Omental fat pad (tissue), 4 donors: ENCODE measurements around the gene CDK18. TPM values are rescaled to one million over a fixed set of nuclear protein-coding genes. Genes with fewer than 3 reads are reported as not detected.
A peak's percentile ranks its signal among the peaks of the same experiment; 100 is the strongest.
"Not testable (repeated sequence)": the region's sequence is repeated elsewhere in the genome, so short reads cannot be mapped to it uniquely, and the experiment has no call there.

Experiments used
- ATAC-seq: fragments of 150-250 bp; one replicate; pipeline ENCODE4 v1.9.1; 2016; ENCODE audit warnings: mild to moderate bottlenecking, moderate library complexity; ENCODE audit not compliant: low FRiP score
- DNase-seq: peaks from one replicate; pipeline ENCODE4 v3.0.0-alpha.2; 2019; ENCODE audit warnings: low spot score
- total RNA-seq, 4 donors: library from RNA; depleted of rRNA; stranded (reverse); fragments of >200 nt; gene quantifications; one replicate each; pipeline ENCODE4 v1.1.0, GENCODE V29; 2016
- TF ChIP-seq, protein P1 (sequence below), 3 donors: fragments of 450-650 bp; IDR thresholded peaks; one replicate each; pipeline ENCODE4 v1.5.1; 2016 to 2017; ENCODE audit warnings: antibody characterized with exemption in 3 of 3, mild to moderate bottlenecking in 3 of 3, moderate library complexity in 2 of 3

Gene CDK18
- total RNA-seq, 4 donors from 2014 or later, result 2.8 to 9.0 (median 5.3) TPM

DNA sequence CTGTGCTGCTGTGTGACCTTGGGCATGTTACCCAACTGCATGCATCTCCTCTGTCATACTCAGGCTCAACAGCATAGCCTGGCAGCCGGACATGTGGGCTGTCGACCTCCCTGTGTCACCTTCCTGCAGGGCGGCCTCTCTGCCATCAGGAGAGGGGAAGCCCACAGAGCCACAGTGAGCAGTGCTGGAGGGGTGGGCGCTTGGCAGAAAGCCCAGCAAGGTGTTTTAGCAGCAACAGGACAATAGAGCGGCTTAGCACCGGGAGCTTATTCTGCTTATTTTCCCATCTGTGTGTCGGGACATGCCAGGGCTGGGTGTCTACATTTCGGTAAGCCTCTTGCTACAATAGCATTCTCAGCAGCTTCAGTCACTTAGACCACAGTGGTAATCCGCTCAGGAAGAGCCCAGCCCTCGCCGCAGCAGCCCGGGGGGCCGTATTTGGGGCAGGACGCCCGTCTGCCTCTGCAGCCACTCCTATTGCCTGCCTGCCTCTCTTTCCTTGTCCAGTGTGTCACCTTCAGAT is 22.8 kb upstream of the CDK18 start:
- TF ChIP-seq, protein P1, sequence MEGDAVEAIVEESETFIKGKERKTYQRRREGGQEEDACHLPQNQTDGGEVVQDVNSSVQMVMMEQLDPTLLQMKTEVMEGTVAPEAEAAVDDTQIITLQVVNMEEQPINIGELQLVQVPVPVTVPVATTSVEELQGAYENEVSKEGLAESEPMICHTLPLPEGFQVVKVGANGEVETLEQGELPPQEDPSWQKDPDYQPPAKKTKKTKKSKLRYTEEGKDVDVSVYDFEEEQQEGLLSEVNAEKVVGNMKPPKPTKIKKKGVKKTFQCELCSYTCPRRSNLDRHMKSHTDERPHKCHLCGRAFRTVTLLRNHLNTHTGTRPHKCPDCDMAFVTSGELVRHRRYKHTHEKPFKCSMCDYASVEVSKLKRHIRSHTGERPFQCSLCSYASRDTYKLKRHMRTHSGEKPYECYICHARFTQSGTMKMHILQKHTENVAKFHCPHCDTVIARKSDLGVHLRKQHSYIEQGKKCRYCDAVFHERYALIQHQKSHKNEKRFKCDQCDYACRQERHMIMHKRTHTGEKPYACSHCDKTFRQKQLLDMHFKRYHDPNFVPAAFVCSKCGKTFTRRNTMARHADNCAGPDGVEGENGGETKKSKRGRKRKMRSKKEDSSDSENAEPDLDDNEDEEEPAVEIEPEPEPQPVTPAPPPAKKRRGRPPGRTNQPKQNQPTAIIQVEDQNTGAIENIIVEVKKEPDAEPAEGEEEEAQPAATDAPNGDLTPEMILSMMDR (IDR thresholded peaks at IDR 0.05), result no peak
- DNase-seq (no peak), ATAC-seq (no peak)

DNA sequence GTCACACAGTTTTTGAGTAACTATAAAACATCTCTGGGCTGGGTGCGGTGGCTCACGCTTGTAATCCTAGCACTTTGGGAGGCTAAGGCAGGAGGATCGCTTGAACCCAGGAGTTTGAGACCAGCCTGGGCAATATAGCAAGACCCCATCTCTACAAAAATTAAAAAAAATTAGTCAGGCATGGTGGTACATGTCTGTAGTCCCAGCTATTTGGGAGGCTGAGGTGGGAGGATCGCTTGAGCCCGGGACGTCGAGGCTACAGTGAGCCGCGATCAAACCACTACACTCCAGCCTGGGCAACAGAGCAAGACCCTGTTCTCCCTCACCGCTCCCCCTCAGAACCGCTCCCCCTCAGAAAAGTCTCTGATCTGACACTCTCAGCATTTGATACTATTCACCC is 21.9 kb upstream of the CDK18 start:
- not testable (repeated sequence) for DNase-seq

DNA sequence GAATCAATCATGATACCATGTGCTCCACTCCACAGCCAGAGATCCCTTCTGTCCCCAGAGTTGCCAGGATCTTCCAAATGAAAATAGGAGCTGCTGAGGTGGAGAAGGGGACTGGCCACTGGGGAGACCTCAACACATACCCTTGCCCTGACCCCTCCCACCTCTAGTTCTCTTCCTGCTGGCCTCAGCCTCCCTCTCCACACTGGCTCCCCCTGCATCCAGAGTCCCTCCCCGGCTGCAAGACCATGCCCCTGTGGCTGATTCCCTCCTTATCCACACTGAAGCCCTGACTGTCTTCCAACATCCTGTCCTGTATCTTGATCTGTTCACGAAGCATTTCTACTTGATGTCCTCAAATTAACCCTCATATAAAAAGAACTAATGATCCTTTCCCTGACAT is 21.1 kb upstream of the CDK18 start:
- no peak for DNase-seq
- no peak for ATAC-seq
- TF ChIP-seq, protein P1 (IDR thresholded peaks at IDR 0.05), result no peak

More for the DNA sequence above, 21.9 kb upstream of the CDK18 start:
- ATAC-seq, result not testable (repeated sequence)

DNA sequence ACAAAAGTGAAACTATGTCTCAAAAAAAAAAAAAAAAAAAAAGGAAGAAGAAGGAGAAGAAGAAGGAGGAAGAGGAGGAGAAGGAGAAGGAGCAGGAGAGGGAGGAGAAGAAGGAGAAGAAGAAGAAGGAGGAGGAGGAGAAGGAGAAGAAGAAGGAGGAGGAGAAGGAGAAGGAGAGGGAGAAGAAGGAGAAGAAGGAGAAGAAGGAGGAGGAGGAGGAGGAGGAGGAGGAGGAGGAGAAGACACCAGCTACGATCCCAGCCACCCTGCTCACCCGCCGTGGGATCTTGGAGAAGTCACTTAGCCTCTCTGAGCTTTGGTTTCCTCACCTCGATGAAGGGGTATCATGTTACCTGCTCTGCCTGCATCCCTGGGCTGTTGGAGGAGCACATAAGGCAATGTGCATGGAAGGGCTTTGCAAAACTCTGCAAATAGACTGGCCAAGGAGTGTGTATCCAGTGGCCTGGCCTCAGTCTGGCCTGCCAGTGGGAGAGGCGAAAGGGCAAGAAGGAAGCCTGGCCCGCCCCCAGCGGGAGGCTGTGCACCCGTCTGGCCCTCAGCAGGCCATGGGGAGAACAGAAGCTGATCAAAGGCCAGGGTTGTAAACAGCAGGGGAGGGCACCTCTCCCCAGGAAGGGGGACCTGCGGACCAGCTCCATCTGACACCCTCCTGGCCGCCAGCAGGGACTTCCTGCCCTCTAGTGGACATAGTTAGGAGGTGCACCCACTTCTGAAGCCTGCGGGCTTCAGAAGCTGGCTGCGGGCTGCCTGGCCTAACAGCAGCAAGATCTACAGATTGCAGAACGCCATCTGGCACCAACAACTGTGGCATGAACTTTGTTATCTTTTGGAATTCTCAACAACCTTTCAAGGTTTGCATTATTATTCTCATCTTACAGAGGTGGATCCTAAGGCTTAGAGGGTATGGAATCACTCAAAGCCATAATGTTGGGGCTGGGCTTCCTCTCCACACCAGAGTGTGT is 19.2 kb upstream of the CDK18 start:
- DNase-seq, result no peak
- peak; percentile 71 for ATAC-seq
- TF ChIP-seq, protein P1 (IDR thresholded peaks at IDR 0.05), result peak in 2 of 3 donors; percentile 50 to 76

DNA sequence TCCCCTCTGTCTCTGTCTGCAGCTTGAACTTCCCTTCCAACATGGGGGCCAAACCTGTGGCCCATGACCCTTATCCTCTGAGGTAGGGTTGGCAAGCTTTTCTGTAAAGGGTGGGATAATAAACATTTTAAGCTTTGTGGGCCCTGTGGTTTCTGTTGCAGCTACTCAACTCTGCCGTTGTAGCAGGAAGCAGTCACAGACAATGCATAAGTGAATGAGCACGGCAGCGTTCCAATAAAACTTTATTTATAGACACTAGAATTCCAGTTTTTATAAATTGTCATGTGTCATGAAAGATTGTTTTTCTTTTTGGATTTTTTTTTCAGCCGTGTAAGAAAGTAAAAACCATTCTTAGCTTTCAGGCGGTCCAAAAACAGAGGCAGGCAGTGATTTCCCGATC is 18.2 kb upstream of the CDK18 start:
- TF ChIP-seq, protein P1 (IDR thresholded peaks at IDR 0.05), result no peak
- ATAC-seq (no peak), DNase-seq (no peak)

DNA sequence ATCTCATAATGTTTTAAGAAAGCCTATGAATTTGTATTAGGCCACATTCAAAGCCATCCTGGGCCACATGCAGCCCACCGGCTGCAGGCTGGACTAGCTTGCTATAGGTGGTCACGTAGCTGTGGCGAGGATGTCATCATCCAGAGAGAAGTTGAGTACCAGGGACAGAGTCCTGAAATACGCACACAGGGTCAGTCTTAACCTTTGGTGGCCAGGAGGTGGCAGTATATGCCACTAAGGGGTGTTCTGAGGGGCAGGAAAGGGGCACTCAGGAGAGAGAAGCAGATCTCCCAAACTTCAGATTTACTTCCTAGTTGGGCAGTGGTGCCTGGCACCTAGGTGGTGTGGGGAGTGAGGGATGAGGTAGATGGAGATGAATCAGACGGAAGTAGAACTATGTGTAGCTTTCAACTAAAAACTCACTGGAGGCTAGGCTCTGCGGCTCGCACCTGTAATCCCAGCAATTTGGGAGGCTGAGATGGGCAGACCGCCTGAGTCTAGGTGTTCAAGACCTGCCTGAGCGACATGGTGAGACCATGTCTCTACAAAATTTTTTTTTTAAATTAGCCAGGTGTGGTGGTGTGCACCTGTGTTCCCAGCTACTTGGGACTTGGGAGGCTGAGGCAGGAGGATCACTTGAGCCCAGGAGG is 16.3 kb upstream of the CDK18 start:
- TF ChIP-seq, protein P1 (IDR thresholded peaks at IDR 0.05), result peak in 2 of 3 donors; percentile 1 to 33
- DNase-seq (no peak), ATAC-seq (peak; percentile 24)

DNA sequence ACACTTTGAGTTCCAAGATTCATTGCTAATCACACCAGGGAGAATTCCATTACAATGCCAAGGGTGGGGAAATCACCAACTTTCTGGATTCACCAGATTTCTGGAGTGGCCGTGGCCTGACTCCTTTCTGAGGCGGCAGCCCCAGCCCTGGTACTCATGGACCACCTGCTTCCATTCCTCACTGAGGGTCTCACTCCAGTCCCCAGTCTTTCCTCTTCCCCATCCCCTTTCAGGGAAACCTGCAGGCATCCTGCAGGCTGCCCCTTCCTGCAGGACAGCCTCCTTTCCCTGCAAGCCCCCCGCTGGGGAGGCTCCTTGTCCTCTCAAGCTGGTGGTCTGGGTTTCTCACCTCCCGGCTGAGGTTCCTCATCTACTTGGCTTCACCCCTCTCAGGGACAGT is 12.7 kb upstream of the CDK18 start:
- TF ChIP-seq, protein P1 (IDR thresholded peaks at IDR 0.05), result no peak
- DNase-seq, result no peak
- no peak for ATAC-seq
